Trophoblast cell (in vitro differentiated cells and primary cell): Measurements from ENCODE around the gene SLC16A12.

Source experiments
- DNase-seq, 2 donors: peaks; one replicate each; pipeline ENCODE4 v3.0.0-alpha.2; 2016
- H2AFZ ChIP-seq: 2 replicates; pipeline ENCODE4 v1.6.1; 2013; ENCODE audit warnings: low read length, moderate library complexity, mild to moderate bottlenecking; ENCODE audit not compliant: insufficient read depth, poor library complexity
- H2AK5ac ChIP-seq: 2 replicates; pipeline ENCODE4 v1.6.1; 2013; ENCODE audit warnings: mild to moderate bottlenecking, low read length
- H2BK120ac ChIP-seq: 2 replicates; pipeline ENCODE4 v1.6.1; 2013; ENCODE audit warnings: low read length, mild to moderate bottlenecking, moderate library complexity; ENCODE audit not compliant: insufficient read depth, poor library complexity
- H2BK12ac ChIP-seq: 2 replicates; pipeline ENCODE4 v1.6.1; 2013; ENCODE audit warnings: mild to moderate bottlenecking, low read length, moderate library complexity
- H2BK5ac ChIP-seq: 2 replicates; pipeline ENCODE4 v1.6.1; 2013; ENCODE audit warnings: low read length, low read depth, moderate library complexity, mild to moderate bottlenecking; ENCODE audit not compliant: poor library complexity
- H3K14ac ChIP-seq: 2 replicates; pipeline ENCODE4 v1.6.1; 2013; ENCODE audit warnings: mild to moderate bottlenecking, low read length
- H3K18ac ChIP-seq: 2 replicates; pipeline ENCODE4 v1.6.1; 2013; ENCODE audit warnings: mild to moderate bottlenecking, low read length
- H3K23ac ChIP-seq: 2 replicates; pipeline ENCODE4 v1.6.1; 2013; ENCODE audit warnings: low read length
- H3K27ac ChIP-seq: 2 replicates; pipeline ENCODE4 v1.5.1; 2013; ENCODE audit warnings: low read depth, mild to moderate bottlenecking, inconsistent platforms, low read length, moderate library complexity
- H3K27me3 ChIP-seq: 2 replicates; pipeline ENCODE4 v1.6.1; 2013; ENCODE audit warnings: inconsistent platforms, mild to moderate bottlenecking, low read length, moderate library complexity; ENCODE audit not compliant: insufficient read depth
- H3K36me3 ChIP-seq, 2 experiments: 1 replicate in 1 of 2; 2 replicates in 1 of 2; pipeline ENCODE4 v1.6.1; 2013; ENCODE audit warnings: low read length in 2 of 2, mild to moderate bottlenecking in 2 of 2, moderate library complexity in 1 of 2; ENCODE audit not compliant: insufficient read depth in 2 of 2, control insufficient read depth in 1 of 2
- H3K4ac ChIP-seq: 2 replicates; pipeline ENCODE4 v1.6.1; 2013; ENCODE audit warnings: low read depth, mild to moderate bottlenecking, low read length, moderate library complexity
- H3K4me1 ChIP-seq, 2 experiments: 1 replicate in 1 of 2; 2 replicates in 1 of 2; pipeline ENCODE4 v1.6.1; 2013; ENCODE audit warnings: low read length in 2 of 2, mild to moderate bottlenecking in 2 of 2, moderate library complexity in 1 of 2; ENCODE audit not compliant: insufficient read depth in 2 of 2, control insufficient read depth in 1 of 2
- H3K4me2 ChIP-seq: 2 replicates; pipeline ENCODE4 v1.6.1; 2013; ENCODE audit warnings: inconsistent platforms, mild to moderate bottlenecking, low read length, moderate library complexity
- H3K4me3 ChIP-seq: 2 replicates; pipeline ENCODE4 v1.5.1; 2013; ENCODE audit warnings: mild to moderate bottlenecking, low read depth, low read length, inconsistent platforms
- H3K79me1 ChIP-seq: one replicate; pipeline ENCODE4 v1.6.1; 2013; ENCODE audit warnings: low read length
- H3K79me2 ChIP-seq: 2 replicates; pipeline ENCODE4 v1.6.1; 2013; ENCODE audit warnings: low read length, mild to moderate bottlenecking; ENCODE audit not compliant: control insufficient read depth, insufficient read depth, poor library complexity
- H3K9ac ChIP-seq: 2 replicates; pipeline ENCODE4 v1.6.1; 2013; ENCODE audit warnings: mild to moderate bottlenecking, low read length
- H3K9me3 ChIP-seq: 2 replicates; pipeline ENCODE4 v1.6.1; 2013; ENCODE audit warnings: low read depth, mild to moderate bottlenecking, control low read depth, inconsistent platforms, low read length; ENCODE audit not compliant: insufficient read depth
- H4K12ac ChIP-seq: 2 replicates; pipeline ENCODE4 v1.6.1; 2013; ENCODE audit warnings: low read depth, mild to moderate bottlenecking, low read length, moderate library complexity
- H4K8ac ChIP-seq: 2 replicates; pipeline ENCODE4 v1.6.1; 2013; ENCODE audit warnings: low read depth, mild to moderate bottlenecking, low read length, moderate library complexity
- H4K91ac ChIP-seq: one replicate; pipeline ENCODE4 v1.6.1; 2013; ENCODE audit warnings: low read depth, mild to moderate bottlenecking, low read length, moderate library complexity
- WGBS: extraction: QIAGEN DNeasy Blood & Tissue Kit; methylation state at CpG from one replicate; pipeline ENCODE4 v1.1.7; 2013; ENCODE audit warnings: missing lambda C conversion rate; ENCODE audit not compliant: insufficient read length, insufficient coverage; ENCODE audit errors: extremely low coverage; 5-methylcytosine and 5-hydroxymethylcytosine counted together

The SLC16A12 gene

DNA sequence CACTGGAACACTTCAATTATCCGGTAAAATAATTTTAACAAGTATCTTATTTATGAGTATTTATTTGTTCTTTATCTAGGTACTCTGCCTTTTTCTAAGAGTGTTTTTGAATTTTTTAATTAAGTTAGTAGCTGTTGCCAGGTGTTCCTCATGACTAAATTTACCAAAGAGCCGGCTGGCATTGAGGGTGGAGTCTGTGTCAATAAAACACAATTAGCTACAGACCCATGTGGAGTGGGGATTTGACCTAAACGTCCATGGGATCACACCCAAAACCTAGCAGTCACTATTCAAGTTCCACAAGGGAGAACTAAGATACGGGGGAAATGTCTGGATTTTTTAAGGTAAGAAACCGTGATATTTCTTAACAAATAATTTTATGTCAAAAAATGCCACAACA, 9.8 kb downstream of the SLC16A12 start:
- Histone ChIP-seq H3K4ac (no peak overlapping the region), H3K9ac (no peak overlapping the region)

GRCh38 chr10:89524279-89524678, 11.1 kb downstream of the SLC16A12 start:
- Histone ChIP-seq H3K4me3 (no peak overlapping the region), H3K36me3 (no peaks in the 10 kb centered on the region), H2AK5ac (no peak overlapping the region), H3K14ac (no peak overlapping the region), H3K18ac (no peak overlapping the region), H2BK5ac (no peak overlapping the region), H3K79me1 (no peaks in the 10 kb centered on the region), H3K9ac (no peak overlapping the region), H2AFZ (no peak overlapping the region), H3K79me2 (no peaks in the 10 kb centered on the region), H3K4me1 (no peaks in the 10 kb centered on the region), H4K91ac (no peak overlapping the region), H4K12ac (no peak overlapping the region), H3K4me2 (no peak overlapping the region), H3K27ac (no peak overlapping the region), H4K8ac (no peak overlapping the region), H3K9me3 (no peaks in the 10 kb centered on the region), H3K27me3 (no peaks in the 10 kb centered on the region), H2BK120ac (no peak overlapping the region), H2BK12ac (no peak overlapping the region), H3K23ac (no peak overlapping the region), H3K4ac (no peak overlapping the region)
- no CpG with 5 or more reads among the region's 7 CpGs for WGBS
- no peak for DNase-seq

More for the DNA sequence above, 9.8 kb downstream of the SLC16A12 start:
- H3K79me1 ChIP-seq, result no peaks in the 10 kb centered on the region
- no peak overlapping the region for H2BK12ac ChIP-seq
- H2BK120ac ChIP-seq, result no peak overlapping the region
- no peaks in the 10 kb centered on the region for H3K79me2 ChIP-seq
- no peak overlapping the region for H3K14ac ChIP-seq
- no peak overlapping the region for H3K4me2 ChIP-seq
- no peak overlapping the region for H4K8ac ChIP-seq
- H2AFZ ChIP-seq, result no peak overlapping the region
- H3K36me3 ChIP-seq, result no peaks in the 10 kb centered on the region
- no peak overlapping the region for H2BK5ac ChIP-seq
- H3K9me3 ChIP-seq, result no peaks in the 10 kb centered on the region
- no peak overlapping the region for H3K23ac ChIP-seq
- no CpG with 5 or more reads among the region's 5 CpGs for WGBS
- H2AK5ac ChIP-seq, result no peak overlapping the region
- no peak overlapping the region for H3K27ac ChIP-seq
- no peak overlapping the region for H4K12ac ChIP-seq
- H3K4me3 ChIP-seq, result no peak overlapping the region
- H3K18ac ChIP-seq, result no peak overlapping the region
- no peak for DNase-seq
- no peaks in the 10 kb centered on the region for H3K4me1 ChIP-seq
- H4K91ac ChIP-seq, result no peak overlapping the region
- no peaks in the 10 kb centered on the region for H3K27me3 ChIP-seq

DNA sequence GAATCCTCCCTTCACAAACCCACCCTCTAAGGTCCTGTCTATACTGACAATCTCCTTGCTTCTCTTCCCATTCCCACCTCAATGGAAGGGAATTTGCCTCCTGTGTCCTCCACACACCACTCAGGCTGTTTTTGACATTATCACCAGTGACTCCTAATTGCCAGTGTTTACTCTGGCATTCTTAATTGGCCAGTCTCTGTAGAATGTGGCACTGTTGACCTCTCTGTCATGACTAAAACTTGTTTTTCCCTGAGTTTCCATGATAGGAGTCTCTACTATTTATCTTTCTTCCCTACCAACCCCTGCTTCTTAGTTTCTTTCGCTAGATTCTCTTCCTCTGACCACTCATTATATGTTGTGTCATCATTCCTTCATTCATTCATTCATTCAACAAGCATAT, 12.1 kb downstream of the SLC16A12 start:
- Histone ChIP-seq H3K14ac (no peak overlapping the region), H3K4me2 (no peak overlapping the region), H3K4me3 (no peak overlapping the region), H4K8ac (no peak overlapping the region), H3K36me3 (no peaks in the 10 kb centered on the region), H2AFZ (no peak overlapping the region), H3K18ac (no peak overlapping the region), H2AK5ac (no peak overlapping the region), H2BK5ac (no peak overlapping the region), H4K12ac (no peak overlapping the region), H3K27ac (no peak overlapping the region), H3K9me3 (no peaks in the 10 kb centered on the region), H3K9ac (no peak overlapping the region), H3K27me3 (no peaks in the 10 kb centered on the region), H3K79me1 (no peaks in the 10 kb centered on the region), H2BK120ac (no peak overlapping the region), H3K23ac (no peak overlapping the region), H3K4me1 (no peaks in the 10 kb centered on the region), H3K79me2 (no peaks in the 10 kb centered on the region), H4K91ac (no peak overlapping the region), H2BK12ac (no peak overlapping the region), H3K4ac (no peak overlapping the region)
- no CpG with 5 or more reads among the region's 1 CpG for WGBS
- no peak for DNase-seq

GRCh38 chr10:89522463-89522862, 12.9 kb downstream of the SLC16A12 start:
- Histone ChIP-seq H3K79me2 (no peaks in the 10 kb centered on the region), H2AFZ (no peak overlapping the region), H2BK12ac (no peak overlapping the region), H3K27ac (no peak overlapping the region), H3K27me3 (no peaks in the 10 kb centered on the region), H3K36me3 (no peaks in the 10 kb centered on the region), H2BK5ac (no peak overlapping the region), H2BK120ac (no peak overlapping the region), H3K9ac (no peak overlapping the region), H3K79me1 (no peaks in the 10 kb centered on the region), H3K9me3 (no peaks in the 10 kb centered on the region), H3K4me2 (no peak overlapping the region), H3K23ac (no peak overlapping the region), H3K4me3 (no peak overlapping the region), H3K18ac (no peak overlapping the region), H3K14ac (no peak overlapping the region), H4K91ac (no peak overlapping the region), H4K8ac (no peak overlapping the region), H2AK5ac (no peak overlapping the region), H3K4ac (no peak overlapping the region), H4K12ac (no peak overlapping the region), H3K4me1 (no peaks in the 10 kb centered on the region)
- peak; percentile 16 to 71 for DNase-seq
- no CpG with 5 or more reads among the region's 1 CpG for WGBS
